Cardiac fibroblast (primary cell): ENCODE results near the gene CLDN12.

Experiments
- DNase-seq, 2 donors: peaks; one replicate each; pipeline versions ENCODE4 v3.0.0 to v3.0.0-alpha.2; 2010; ENCODE audit warnings: low read depth in 2 of 2
- H3K4me3 ChIP-seq, 2 donors: replicated peaks in 1 of 2; 1 replicate in 1 of 2; 2 replicates in 1 of 2; pipeline ENCODE4 v1.5.1; 2011; ENCODE audit warnings: low read depth in 2 of 2, low read length in 2 of 2, mild to moderate bottlenecking in 2 of 2, moderate library complexity in 1 of 2
- TF ChIP-seq, protein P1 (sequence below): IDR thresholded peaks from one replicate; pipeline ENCODE4 v1.5.1; 2011; ENCODE audit warnings: low read depth, mild to moderate bottlenecking, low read length, inconsistent platforms

Gene CLDN12

DNA sequence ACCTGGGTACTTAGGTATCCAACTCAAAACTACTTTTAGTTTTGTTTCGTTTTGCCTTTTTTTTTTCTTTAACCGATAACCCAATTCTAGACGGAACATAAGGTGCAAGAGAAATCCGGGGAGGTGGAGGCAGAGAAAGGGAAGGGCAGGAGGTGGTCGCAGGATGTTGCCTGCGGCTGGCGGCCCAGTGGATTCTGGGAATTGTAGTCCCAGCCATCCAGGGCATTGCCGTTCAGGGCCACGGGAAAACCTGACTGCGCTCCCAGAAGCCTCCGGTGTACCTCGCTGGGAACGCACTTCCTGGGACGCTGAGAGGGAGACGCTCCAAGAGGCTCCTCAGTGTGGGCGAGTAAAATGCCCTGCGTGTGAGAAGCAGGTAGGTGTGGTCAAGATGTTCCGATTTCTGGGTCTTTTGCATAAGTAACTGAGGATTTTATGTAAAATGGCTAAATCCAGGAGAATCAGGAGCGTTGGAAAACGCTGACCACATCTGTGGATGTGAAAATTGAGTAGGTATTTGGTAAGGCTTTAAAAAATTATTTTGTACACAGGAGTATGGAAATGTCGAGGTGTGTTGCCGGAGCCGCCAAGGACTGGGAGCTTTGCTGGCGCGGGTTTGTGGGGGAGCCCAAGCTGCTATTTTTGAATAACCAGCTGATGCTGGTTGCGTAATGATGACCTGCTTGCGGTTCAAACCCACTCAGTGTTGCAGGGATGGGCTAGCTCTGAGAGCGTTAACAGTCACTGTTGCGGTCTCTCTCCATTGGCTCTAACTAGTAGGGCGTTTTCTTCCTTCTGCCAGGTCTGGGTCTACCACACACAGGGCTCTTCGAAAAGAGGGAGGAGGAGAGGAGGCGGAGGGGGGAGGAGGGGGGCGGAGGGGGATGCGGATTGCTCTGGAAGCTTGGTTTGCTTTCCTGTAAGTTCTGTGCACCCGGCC is at the start of gene CLDN12:
TSS of gene CLDN12 (plus strand) at position 288 of the 940 bp plus-strand sequence. CDS start 9,216 bp downstream, outside the sequence.
- H3K4me3 ChIP-seq: peak within 1 kb of the TSS; percentile 55 to 78
- TF ChIP-seq, protein P1, sequence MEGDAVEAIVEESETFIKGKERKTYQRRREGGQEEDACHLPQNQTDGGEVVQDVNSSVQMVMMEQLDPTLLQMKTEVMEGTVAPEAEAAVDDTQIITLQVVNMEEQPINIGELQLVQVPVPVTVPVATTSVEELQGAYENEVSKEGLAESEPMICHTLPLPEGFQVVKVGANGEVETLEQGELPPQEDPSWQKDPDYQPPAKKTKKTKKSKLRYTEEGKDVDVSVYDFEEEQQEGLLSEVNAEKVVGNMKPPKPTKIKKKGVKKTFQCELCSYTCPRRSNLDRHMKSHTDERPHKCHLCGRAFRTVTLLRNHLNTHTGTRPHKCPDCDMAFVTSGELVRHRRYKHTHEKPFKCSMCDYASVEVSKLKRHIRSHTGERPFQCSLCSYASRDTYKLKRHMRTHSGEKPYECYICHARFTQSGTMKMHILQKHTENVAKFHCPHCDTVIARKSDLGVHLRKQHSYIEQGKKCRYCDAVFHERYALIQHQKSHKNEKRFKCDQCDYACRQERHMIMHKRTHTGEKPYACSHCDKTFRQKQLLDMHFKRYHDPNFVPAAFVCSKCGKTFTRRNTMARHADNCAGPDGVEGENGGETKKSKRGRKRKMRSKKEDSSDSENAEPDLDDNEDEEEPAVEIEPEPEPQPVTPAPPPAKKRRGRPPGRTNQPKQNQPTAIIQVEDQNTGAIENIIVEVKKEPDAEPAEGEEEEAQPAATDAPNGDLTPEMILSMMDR: no peak
- DNase-seq: peak; percentile 98 to 99

DNA sequence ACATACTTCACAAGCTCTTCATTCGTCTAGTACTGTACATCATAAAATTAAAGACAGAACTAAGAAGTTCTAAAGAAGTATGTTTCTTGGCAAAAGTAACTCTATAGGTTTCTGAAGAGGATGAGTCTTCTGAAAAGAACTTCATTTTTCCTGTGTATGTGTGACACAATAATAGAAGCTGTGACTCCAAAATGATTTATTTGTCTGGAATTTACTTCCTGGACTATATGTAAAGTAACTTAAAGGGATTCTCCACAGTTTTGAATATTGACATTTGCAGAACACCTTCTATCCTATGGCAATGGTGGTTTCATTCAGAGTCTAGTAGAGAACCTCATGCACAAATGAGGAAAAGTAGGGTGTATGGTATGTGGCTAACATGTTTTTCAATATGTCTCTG is 19.8 kb upstream of the CLDN12 start:
- H3K4me3 ChIP-seq: peak overlapping the region in 1 of 2 donors; percentile 13
- peak; percentile 17 to 83 for DNase-seq
- TF ChIP-seq, protein P1: no peak

DNA sequence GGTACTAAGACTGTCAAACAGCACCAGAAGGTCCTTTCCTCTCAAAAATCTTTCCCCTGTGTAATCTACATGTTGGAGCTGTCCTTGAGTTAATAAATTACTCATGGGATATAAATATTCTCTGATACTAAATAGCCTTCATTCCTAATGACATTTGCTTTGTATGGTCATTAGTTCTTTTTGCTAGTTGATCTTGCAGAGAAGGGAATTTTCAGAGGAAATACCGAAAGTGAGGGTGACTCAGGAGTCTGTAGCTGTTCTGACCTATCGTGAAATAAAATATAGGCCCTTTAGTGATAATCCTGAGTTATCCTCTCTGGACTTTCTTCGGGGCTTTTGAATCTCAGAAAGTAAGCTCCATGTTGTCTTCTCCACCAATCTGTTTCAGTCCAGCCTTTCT is 19.4 kb upstream of the CLDN12 start:
- TF ChIP-seq, protein P1: no peak
- DNase-seq: peak; percentile 37 to 83
- peak overlapping the region in 1 of 2 donors; percentile 13 for H3K4me3 ChIP-seq

DNA sequence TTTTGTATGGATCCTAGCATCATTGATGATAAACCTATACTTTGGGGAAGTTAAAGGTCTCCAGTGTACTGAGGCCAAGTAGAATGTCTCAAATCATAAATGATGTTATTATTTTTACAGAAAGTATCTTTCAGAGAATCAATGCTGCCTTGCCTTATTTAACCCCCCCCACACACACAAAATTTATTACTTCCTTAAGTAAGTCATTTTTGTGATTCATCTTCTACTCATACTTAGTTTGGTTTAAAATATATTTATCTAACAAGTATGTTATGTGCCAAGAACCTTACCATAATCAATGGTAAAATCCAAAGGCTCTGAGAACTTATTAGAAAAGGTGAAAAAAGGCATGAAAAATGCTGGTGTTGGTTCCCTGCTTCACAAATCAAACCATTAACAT is 18.8 kb upstream of the CLDN12 start:
- TF ChIP-seq, protein P1: no peak
- peak in 1 of 2 donors; percentile 58 for DNase-seq
- H3K4me3 ChIP-seq: peak overlapping the region in 1 of 2 donors; percentile 3

DNA sequence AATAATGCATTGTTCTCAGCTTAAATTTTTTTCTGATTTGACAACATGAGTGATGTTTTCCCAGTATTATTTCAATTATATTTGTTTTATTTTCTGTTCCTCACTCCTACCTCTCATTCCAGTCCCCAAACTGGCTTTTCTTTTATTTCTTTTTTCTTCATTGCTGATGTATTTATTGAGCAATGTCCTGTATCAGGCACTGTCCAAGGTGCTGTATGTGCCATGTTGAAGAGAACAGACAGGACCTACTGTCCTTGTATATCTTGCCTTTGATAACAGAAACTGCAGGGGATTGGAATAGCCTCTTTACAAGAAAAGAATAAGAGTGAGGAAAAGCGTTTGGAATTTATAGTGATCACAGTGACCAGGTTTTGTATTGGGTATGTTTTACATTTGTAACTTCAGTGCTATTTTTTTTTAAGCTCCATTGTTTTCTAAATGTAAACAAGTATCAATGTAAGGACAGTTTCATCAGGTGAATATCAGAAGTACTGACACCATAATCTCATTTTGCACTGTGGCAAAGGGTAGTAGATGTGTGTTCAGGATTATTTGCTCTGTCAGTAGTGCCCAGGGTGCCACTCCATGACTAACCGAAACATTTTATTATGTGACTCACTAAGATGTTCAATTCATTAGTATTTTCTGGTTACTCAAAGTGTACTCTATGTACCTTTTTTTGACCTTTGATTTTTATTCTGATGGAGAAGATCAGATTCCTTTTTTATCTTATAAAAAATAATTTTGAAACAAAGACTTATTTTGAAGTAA is 15.6 kb upstream of the CLDN12 start:
- no peak overlapping the region for H3K4me3 ChIP-seq
- TF ChIP-seq, protein P1: no peak
- peak in 1 of 2 donors; percentile 48 for DNase-seq

DNA sequence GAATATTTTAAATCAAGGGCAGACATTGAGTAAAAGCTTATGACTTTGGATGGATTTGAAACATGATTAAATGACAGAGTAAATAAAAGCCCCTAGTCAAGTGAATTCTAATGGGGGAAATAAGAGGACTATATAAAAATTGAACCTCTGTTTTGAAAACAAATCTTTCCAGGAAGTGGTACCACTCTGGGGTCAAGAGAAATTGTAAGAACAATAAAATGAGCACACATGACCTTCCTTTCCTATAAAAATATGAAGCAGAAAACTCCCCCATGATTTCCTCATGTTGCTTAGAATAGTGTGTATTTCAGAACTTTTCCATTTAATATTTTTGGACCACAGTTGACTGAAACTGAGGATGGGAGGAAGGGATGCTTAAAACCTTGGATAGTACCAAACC is 12.3 kb upstream of the CLDN12 start:
- no peak for DNase-seq
- H3K4me3 ChIP-seq: no peak overlapping the region

More for the DNA sequence above, 12.3 kb upstream of the CLDN12 start:
- TF ChIP-seq, protein P1: no peak
